Thyroid gland (tissue), 4 donors: ENCODE measurements around the gene ERBB2.

Source experiments
- CTCF ChIP-seq, 6 experiments: fragments of 200-600 bp in 3 of 6; fragments of 450-650 bp in 3 of 6; sonication (generic) in 3 of 6; IDR thresholded peaks; one replicate each; pipeline ENCODE4 v1.5.1; 2016 to 2019; ENCODE audit warnings: antibody characterized with exemption in 6 of 6, mild to moderate bottlenecking in 2 of 6, inconsistent platforms in 1 of 6, moderate library complexity in 1 of 6
- POLR2A ChIP-seq, 2 donors: fragments of 450-650 bp; IDR thresholded peaks; one replicate each; pipeline ENCODE4 v1.6.1; 2017; ENCODE audit warnings: antibody characterized with exemption in 2 of 2, mild to moderate bottlenecking in 2 of 2, moderate library complexity in 1 of 2

- TF ChIP-seq CTCF (IDR thresholded peaks at IDR 0.05), result no peak
- no peak for TF ChIP-seq POLR2A (IDR thresholded peaks at IDR 0.05)
Observed at GRCh38 chr17:39759204-39759603, 59.3 kb downstream of the ERBB2 start.
